ENCODE results near the gene AFMID.

DNA sequence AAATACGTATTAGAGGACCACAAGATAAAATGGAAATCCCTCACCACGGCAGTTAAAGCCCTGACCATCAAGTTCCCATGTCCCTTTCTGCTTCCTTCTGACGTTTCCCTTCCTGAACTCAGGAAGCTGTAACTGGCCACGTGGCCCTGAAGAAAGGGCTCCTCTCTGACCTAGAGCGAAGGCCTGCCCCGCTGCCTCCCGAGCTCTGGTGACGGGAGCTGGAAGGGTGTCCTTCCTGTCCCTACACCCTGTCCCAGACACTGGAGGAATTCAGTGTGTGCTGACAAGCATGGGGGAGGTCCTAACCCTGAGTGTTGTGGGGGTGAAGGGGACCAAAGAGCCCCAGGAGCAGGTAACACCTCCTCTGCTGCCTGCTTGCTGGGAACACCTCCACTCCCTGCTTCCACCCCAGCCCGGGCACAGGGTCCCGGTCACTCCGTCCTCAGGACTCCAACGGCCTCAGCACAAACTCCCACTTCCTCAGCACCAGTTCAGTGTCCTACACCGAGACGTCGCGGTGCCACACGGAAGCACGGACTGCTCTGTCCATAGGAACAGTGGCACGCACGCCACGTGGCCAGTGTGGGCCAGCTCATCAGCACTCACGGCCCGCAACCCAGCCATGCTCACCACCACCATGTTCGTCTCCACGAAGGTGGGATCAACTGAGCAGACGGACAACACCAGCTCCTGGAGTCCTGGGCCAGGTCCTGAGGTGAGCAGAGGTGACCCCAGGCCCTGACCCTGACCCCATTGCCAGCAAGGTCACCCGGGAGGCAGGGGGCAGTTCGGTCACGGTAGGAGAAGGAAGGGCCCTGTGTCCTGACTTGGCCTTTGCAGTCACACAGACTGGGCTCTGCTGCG lies 61.1 kb downstream of the AFMID start:
- TF ChIP-seq CTCF (IDR thresholded peaks at IDR 0.05) (no peak), POLR2A (IDR thresholded peaks at IDR 0.05) (no peak)
